Prostate gland (tissue), 2 donors: ENCODE measurements around the gene SAMM50. TPM values are rescaled to one million over a fixed set of nuclear protein-coding genes. Genes with fewer than 3 reads are reported as not detected.

ENCODE experiments used
- DNase-seq: peaks from one replicate; pipeline ENCODE4 v3.0.0-alpha.2; 2019; ENCODE audit warnings: low spot score
- H3K27ac ChIP-seq, 2 donors: fragments of 200-600 bp; sonication (generic); 2 replicates each; pipeline ENCODE4 v1.5.1; 2017 to 2019
- H3K27me3 ChIP-seq: fragments of 200-600 bp; sonication (generic); replicated peaks from 2 replicates; pipeline ENCODE4 v1.5.1; 2019; ENCODE audit not compliant: insufficient read depth
- H3K36me3 ChIP-seq, 2 donors: fragments of 200-600 bp; sonication (generic); 1 replicate in 1 of 2; 2 replicates in 1 of 2; pipeline versions ENCODE4 v1.5.1 to v1.8.1; 2017 to 2019
- H3K4me1 ChIP-seq: fragments of 200-600 bp; sonication (generic); replicated peaks from 2 replicates; pipeline ENCODE4 v1.5.1; 2019
- H3K4me3 ChIP-seq, 2 donors: fragments of 200-600 bp; sonication (generic); 2 replicates each; pipeline ENCODE4 v1.5.1; 2017 to 2019
- H3K9me3 ChIP-seq: fragments of 200-600 bp; sonication (generic); 2 replicates; pipeline ENCODE4 v1.5.1; 2017
- POLR2A ChIP-seq: fragments of 450-650 bp; IDR thresholded peaks from one replicate; pipeline ENCODE4 v1.6.1; 2016; ENCODE audit warnings: antibody characterized with exemption, mild to moderate bottlenecking
- POLR2AphosphoS5 ChIP-seq: sonication (generic); formaldehyde crosslinking; IDR thresholded peaks from one replicate; pipeline ENCODE4 v1.6.1; 2017; ENCODE audit warnings: antibody characterized with exemption
- WGBS: methylation state at CpG from one replicate; pipeline ENCODE4 v1.1.5; 2018; 5-methylcytosine and 5-hydroxymethylcytosine counted together
- intact Hi-C: fragments of 100-400 bp; cut with DNase I; formaldehyde crosslinking; loops from one replicate; pipeline ENCODE4 v1.14.2; 2022
- total RNA-seq, 2 donors: library from RNA; depleted of rRNA; stranded (reverse); fragments of >200 nt; gene quantifications; one replicate each; pipeline ENCODE4 v1.1.0, GENCODE V29; 2016
- TF ChIP-seq, protein P1 (sequence below), 4 experiments: fragments of 200-600 bp in 2 of 4; fragments of 450-650 bp in 2 of 4; sonication (generic) in 2 of 4; IDR thresholded peaks; 1 replicate in 3 of 4; 2 replicates in 1 of 4; pipeline ENCODE4 v1.5.1; 2016 to 2019; ENCODE audit warnings: antibody characterized with exemption in 4 of 4, mild to moderate bottlenecking in 2 of 4, moderate library complexity in 2 of 4

Gene SAMM50
- total RNA-seq, 2 donors from 2014 or later, result 32.3 to 43.2 TPM

DNA sequence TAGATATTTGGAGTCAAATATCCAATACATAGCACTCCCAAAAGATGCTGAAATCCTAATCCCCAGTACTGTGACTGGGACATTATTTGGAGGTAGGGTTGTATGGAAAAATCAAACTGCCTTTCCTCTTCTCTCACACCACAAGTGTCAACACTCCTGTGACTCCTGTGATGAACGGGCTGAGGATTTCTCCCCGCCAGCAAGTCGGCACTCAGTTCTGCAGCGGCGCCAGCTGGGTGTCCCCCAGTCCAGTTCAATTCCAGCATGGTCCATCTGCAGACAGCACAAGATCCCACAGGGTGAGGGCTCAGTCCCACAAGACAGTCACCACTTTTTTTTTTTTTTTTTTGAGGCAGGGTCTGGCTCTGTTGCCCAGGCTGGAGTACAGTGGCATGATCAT, 64.6 kb downstream of the SAMM50 start:
- no peak for DNase-seq
- intact Hi-C loops, result loop anchor here (5.0 kb wide), 1 partner anchor 52 kb away; no protein-coding TSS in a partner anchor
- WGBS, result 90% methylated on average over 5 of the region's 5 CpGs
- TF ChIP-seq, protein P1, sequence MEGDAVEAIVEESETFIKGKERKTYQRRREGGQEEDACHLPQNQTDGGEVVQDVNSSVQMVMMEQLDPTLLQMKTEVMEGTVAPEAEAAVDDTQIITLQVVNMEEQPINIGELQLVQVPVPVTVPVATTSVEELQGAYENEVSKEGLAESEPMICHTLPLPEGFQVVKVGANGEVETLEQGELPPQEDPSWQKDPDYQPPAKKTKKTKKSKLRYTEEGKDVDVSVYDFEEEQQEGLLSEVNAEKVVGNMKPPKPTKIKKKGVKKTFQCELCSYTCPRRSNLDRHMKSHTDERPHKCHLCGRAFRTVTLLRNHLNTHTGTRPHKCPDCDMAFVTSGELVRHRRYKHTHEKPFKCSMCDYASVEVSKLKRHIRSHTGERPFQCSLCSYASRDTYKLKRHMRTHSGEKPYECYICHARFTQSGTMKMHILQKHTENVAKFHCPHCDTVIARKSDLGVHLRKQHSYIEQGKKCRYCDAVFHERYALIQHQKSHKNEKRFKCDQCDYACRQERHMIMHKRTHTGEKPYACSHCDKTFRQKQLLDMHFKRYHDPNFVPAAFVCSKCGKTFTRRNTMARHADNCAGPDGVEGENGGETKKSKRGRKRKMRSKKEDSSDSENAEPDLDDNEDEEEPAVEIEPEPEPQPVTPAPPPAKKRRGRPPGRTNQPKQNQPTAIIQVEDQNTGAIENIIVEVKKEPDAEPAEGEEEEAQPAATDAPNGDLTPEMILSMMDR (IDR thresholded peaks at IDR 0.05), result no peak
- no peak for TF ChIP-seq POLR2A
- no peak for TF ChIP-seq POLR2AphosphoS5
- no peak overlapping the region for H3K4me3 ChIP-seq
- no peaks in the 10 kb centered on the region for H3K9me3 ChIP-seq
- no peaks in the 10 kb centered on the region for H3K36me3 ChIP-seq
- no peaks in the 10 kb centered on the region for H3K27me3 ChIP-seq
- no peaks in the 10 kb centered on the region for H3K4me1 ChIP-seq
- no peak overlapping the region for H3K27ac ChIP-seq

DNA sequence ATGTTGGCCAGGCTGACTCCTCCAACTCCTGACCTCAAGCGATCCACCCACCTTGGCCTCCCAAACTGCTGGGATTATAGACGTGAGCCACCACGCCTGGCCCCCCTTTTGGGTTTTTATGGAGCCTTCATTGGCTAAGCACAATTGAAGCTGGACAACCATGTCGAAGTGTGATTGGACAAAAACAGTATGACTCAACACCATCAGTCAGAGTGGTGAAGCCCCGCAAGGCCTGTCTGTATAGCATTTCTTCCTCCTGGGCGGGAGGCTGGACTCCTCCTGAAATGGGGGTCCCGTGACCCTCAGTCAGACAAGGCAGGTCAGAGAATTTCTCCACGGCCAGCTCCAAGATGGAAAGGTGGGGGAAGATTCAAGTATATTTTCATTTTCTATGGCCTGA, 65.7 kb downstream of the SAMM50 start:
- Histone ChIP-seq H3K27me3 (no peaks in the 10 kb centered on the region), H3K4me3 (no peak overlapping the region), H3K9me3 (no peaks in the 10 kb centered on the region), H3K36me3 (no peaks in the 10 kb centered on the region), H3K27ac (no peak overlapping the region), H3K4me1 (no peaks in the 10 kb centered on the region)
- 93% methylated on average over 8 of the region's 8 CpGs for WGBS
- intact Hi-C loops, result loop anchor here (5.0 kb wide), 1 partner anchor 51 kb away; no protein-coding TSS in a partner anchor
- no peak for DNase-seq
- no peak for TF ChIP-seq POLR2A
- TF ChIP-seq, protein P1 (IDR thresholded peaks at IDR 0.05), result no peak
- TF ChIP-seq POLR2AphosphoS5, result no peak

DNA sequence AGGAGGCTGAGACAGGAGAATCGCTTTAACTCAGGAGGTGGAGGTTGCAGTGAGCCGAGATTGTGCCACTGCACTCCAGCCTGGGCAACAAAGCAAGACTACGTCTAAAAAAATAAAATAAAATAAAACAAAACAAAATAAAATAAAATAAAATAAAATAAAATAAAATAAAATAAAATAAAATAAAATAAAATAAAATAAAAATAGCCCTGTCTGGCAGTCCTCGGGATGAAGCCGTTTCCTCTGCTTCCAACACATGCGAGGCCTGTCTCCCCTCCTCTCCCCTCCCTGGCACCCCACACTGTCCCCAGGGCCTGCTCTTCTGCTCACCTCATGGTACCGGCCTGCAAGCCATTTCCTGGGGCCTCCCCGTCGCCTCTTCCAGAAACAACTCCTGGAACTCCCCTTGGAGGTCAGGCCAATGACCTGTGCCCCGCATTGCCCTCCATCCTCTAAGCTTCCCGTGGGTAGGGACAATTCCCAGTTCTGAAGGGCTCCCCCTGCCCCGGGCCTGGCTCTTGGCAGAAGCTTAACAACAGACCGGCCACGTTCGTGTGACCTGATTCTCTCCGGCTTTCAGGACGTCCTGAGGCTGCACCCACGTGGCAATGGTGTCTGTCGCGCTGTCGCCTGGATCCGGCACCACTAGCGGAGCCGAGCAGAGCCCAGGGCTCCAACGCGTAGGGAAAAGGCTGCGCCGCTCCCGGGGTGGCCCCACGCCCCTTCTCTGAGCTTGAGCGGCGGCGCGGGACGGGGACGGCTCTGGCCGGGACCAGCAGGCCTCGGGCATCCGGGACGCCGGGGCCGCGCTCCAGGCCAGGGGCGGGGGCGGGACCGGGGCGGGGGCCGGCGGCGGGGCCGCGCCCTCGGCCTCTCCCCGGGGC, 68.4 kb downstream of the SAMM50 start:
- intact Hi-C loops, result loop anchor here (5.0 kb wide), 1 partner anchor 49 kb away; no protein-coding TSS in a partner anchor
- TF ChIP-seq, protein P1 (IDR thresholded peaks at IDR 0.05), result no peak
- TF ChIP-seq POLR2A (no peak), POLR2AphosphoS5 (no peak)
- Histone ChIP-seq H3K27ac (peak overlapping the region; percentile 48 to 57), H3K4me1 (no peaks in the 10 kb centered on the region), H3K36me3 (no peaks in the 10 kb centered on the region), H3K9me3 (no peaks in the 10 kb centered on the region), H3K4me3 (peak overlapping the region; percentile 46 to 48), H3K27me3 (no peaks in the 10 kb centered on the region)
- no peak for DNase-seq
- 22% methylated on average over 30 of the region's 54 CpGs for WGBS

DNA sequence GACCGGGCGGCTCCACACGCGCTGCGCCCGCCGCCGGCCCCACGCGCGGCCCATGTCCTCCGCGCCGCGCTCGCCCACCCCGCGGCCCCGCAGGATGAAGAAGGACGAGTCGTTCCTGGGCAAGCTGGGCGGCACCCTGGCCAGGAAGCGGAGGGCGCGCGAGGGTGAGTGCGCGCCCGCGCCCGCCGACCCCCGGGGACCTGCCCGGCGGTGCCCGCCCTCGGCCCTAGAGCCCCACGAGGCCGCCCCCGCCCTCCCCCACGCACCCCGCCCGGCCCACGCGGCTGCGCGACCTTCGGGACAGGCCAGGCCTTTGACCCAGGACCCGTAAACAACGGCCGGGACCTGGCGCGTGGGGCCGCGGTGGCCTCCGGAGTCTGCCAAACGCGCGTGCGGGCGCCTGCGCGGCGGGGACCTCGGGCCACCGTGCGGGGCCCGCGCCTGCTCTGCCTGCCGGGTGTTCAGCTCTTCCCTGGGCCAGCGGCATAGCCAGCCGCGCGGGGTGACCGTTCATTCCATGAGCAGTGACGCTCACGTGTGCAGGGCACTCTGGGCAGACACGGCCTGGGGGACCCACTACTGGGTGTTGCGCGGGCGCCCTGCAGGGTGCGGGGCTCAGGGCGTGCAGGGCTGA, 69.2 kb downstream of the SAMM50 start, which contains the start of gene PARVB:
PARVB (plus strand) TSS at position 15 of the 634 bp plus-strand sequence; CDS start at position 53, 38 bp downstream.
- Histone ChIP-seq H3K4me1 (no peaks in the 10 kb centered on the region), H3K27me3 (no peaks in the 10 kb centered on the region), H3K4me3 (peak within 1 kb of the TSS; percentile 46 to 48), H3K36me3 (no peaks in the 10 kb centered on the region), H3K9me3 (no peaks in the 10 kb centered on the region), H3K27ac (peak within 1 kb of the TSS; percentile 66 to 71)
- 18% methylated on average over 13 of the region's 83 CpGs for WGBS
- TF ChIP-seq, protein P1 (IDR thresholded peaks at IDR 0.05), result no peak
- no peak for TF ChIP-seq POLR2AphosphoS5
- TF ChIP-seq POLR2A, result no peak
- DNase-seq, result no peak
- intact Hi-C loops, result loop anchor here (5.0 kb wide), 1 partner anchor 48 kb away; no protein-coding TSS in a partner anchor
